NCI-H2196 (cell line): ENCODE measurements around the gene USP37.

Source experiments
- DNase-seq: peaks from one replicate; lab custom pipeline; 2025; ENCODE audit not compliant: unreplicated experiment; lab: John Stamatoyannopoulos, UW

The USP37 gene

GRCh38 chr2:218405086-218405745 is 162.9 kb downstream of the USP37 start:
- no peak for DNase-seq

- DNase-seq, result no peak
Observed at GRCh38 chr2:218404351-218405085, 163.6 kb downstream of the USP37 start.

GRCh38 chr2:218403810-218404209 is 164.3 kb downstream of the USP37 start:
- DNase-seq, result no peak

GRCh38 chr2:218402911-218403411 is 165.2 kb downstream of the USP37 start:
- no peak for DNase-seq

- no peak for DNase-seq
Observed at GRCh38 chr2:218402491-218402901, 165.7 kb downstream of the USP37 start.

GRCh38 chr2:218401890-218402289 is 166.3 kb downstream of the USP37 start:
- no peak for DNase-seq

- no peak for DNase-seq
Observed at GRCh38 chr2:218400930-218401881, 166.9 kb downstream of the USP37 start.
